ENCODE data around the gene SIGLEC14.

GRCh38 chr19:51660975-51661600 is 14.5 kb upstream of the SIGLEC14 start:
- TF ChIP-seq CTCF (conservative IDR thresholded peaks at IDR 0.05; ENCODE audit: low read depth in 2 of 2) (peak; percentile 78 to 82), EZH2 (IDR thresholded peaks at IDR 0.05; ENCODE audit: low read depth, unreplicated experiment) (no peak)

Measured in GM23338 (cell line).